H1 (cell line): Measurements from ENCODE around the gene DYNLT2. TPM values are rescaled to one million over a fixed set of nuclear protein-coding genes. Genes with fewer than 3 reads are reported as not detected.

Source experiments
- ATF3 ChIP-seq: IDR thresholded peaks from 2 replicates; pipeline ENCODE4 v1.6.1; 2011; ENCODE audit warnings: low read depth, mild to moderate bottlenecking, low read length; ENCODE audit not compliant: insufficient read depth
- GTF2F1 ChIP-seq: IDR thresholded peaks from 2 replicates; pipeline ENCODE4 v1.6.1; 2012; ENCODE audit warnings: low read depth, low read length, improper control_type of control experiment, borderline replicate concordance
- KDM5A ChIP-seq: fragments of 200-600 bp; IDR thresholded peaks from 2 replicates; pipeline ENCODE4 v1.7.1; 2012; ENCODE audit warnings: mild to moderate bottlenecking, low read length, inconsistent platforms, mixed read lengths
- TAF1 ChIP-seq: IDR thresholded peaks from 2 replicates; pipeline ENCODE4 v1.6.1; 2011; ENCODE audit warnings: mild to moderate bottlenecking, low read depth, low read length
- polyA plus RNA-seq, 7 experiments: library from polyadenylated mRNA; depleted of rRNA in 3 of 7; stranded (reverse) in 5 of 7; unstranded in 2 of 7; fragments of >200 nt in 5 of 7; fragments of 200-250 nt in 2 of 7; gene quantifications; 1 replicate in 5 of 7; 2 replicates in 1 of 7; 4 replicates in 1 of 7; pipeline versions ENCODE4 v1.2.1 to v1.2.3, GENCODE V29; 2011 to 2013; ENCODE audit warnings: missing spikeins in 2 of 7, mixed read lengths in 2 of 7
- total RNA-seq: library from RNA; stranded (reverse); fragmentation: NEBNext Ultra II Directional; extraction: Animal tissue kit (Norgen Biotek cat#: 25700); gene quantifications from 2 replicates; pipeline ENCODE4 v1.2.1, GENCODE V29; 2021

The DYNLT2 gene
- total and polyA plus RNA-seq, 2 of the 8 experiments (the other 6 are each of a cell fraction or from before 2014, with no cell fraction given): 0.48 to 1.8 TPM

GRCh38 chr6:169780571-169781091 is 29.3 kb upstream of the DYNLT2 start (continued):
- TF ChIP-seq ATF3 (no peak), KDM5A (no peak), GTF2F1 (no peak), TAF1 (no peak)
